HCT116 (cell line): ENCODE results near the gene RPL31.

Source experiments
- CEBPB ChIP-seq: IDR thresholded peaks from 2 replicates; pipeline ENCODE4 v1.6.1; 2012; ENCODE audit warnings: low read depth
- ELF1 ChIP-seq: IDR thresholded peaks from 2 replicates; pipeline ENCODE4 v1.6.1; 2012; ENCODE audit warnings: low read depth, borderline replicate concordance
- JUND ChIP-seq: IDR thresholded peaks from 2 replicates; pipeline ENCODE4 v1.6.1; 2012
- POLR2A ChIP-seq: IDR thresholded peaks from 2 replicates; pipeline ENCODE4 v1.7.0; 2011; ENCODE audit warnings: borderline replicate concordance; ENCODE audit not compliant: insufficient read depth, insufficient read length; ENCODE audit errors: extremely low read depth
- POLR2AphosphoS5 ChIP-seq: IDR thresholded peaks from 2 replicates; pipeline ENCODE4 v1.6.1; 2011; ENCODE audit warnings: mild to moderate bottlenecking, low read depth, low read length, moderate library complexity
- TF ChIP-seq, protein P1 (sequence below), 3 experiments: fragments of 200-600 bp in 1 of 3; sonication (generic) in 1 of 3; IDR thresholded peaks in 2 of 3; conservative IDR thresholded peaks in 1 of 3; 2 replicates each; pipeline ENCODE4 v1.5.1; 2012 to 2017; ENCODE audit warnings: low read depth in 2 of 3, low read length in 2 of 3, antibody characterized with exemption in 1 of 3, borderline replicate concordance in 1 of 3, control low read depth in 1 of 3, mild to moderate bottlenecking in 1 of 3, mixed read lengths in 1 of 3, mixed run types in 1 of 3, moderate library complexity in 1 of 3; ENCODE audit not compliant: insufficient read depth in 1 of 3

DNA sequence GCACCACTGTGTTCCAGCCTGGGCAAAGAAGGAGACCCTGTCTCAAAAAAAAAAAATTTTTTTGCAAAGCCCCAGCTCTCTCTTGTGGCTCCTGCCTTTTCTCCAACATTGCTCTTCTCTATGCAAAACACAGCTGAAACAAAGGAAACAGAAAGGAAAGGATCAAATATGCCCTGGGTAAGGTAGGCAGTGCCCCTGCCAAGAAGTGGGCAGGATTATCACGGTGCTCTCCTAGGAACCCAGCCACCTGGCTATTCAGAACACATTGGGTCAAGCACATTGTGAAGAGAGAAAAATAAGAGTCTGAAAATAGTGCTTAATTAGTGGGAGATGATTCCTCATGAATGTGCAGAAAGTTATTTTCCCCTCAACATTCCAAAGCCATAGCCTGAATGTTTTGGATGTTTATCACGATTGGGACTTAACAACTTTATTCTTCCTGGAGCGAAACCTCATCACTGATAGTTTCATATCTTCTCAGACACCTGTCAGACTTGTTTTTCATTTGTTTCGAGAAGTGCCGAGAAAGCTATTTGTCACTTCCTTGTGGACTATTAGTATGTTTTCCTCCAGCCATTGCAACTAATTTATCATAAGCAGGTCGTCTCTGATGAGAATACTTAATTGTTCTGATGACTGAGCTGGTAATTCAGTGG is 42.7 kb upstream of the RPL31 start:
- TF ChIP-seq, protein P1, sequence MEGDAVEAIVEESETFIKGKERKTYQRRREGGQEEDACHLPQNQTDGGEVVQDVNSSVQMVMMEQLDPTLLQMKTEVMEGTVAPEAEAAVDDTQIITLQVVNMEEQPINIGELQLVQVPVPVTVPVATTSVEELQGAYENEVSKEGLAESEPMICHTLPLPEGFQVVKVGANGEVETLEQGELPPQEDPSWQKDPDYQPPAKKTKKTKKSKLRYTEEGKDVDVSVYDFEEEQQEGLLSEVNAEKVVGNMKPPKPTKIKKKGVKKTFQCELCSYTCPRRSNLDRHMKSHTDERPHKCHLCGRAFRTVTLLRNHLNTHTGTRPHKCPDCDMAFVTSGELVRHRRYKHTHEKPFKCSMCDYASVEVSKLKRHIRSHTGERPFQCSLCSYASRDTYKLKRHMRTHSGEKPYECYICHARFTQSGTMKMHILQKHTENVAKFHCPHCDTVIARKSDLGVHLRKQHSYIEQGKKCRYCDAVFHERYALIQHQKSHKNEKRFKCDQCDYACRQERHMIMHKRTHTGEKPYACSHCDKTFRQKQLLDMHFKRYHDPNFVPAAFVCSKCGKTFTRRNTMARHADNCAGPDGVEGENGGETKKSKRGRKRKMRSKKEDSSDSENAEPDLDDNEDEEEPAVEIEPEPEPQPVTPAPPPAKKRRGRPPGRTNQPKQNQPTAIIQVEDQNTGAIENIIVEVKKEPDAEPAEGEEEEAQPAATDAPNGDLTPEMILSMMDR (IDR thresholded peaks at IDR 0.05 in 2 of 3, conservative IDR thresholded peaks at IDR 0.05 in 1 of 3; ENCODE audit: borderline replicate concordance in 1 of 3, insufficient read depth in 1 of 3, low read depth in 2 of 3, low read length in 2 of 3), result no peak
- TF ChIP-seq POLR2A, result no peak
- no peak for TF ChIP-seq POLR2AphosphoS5
- TF ChIP-seq ELF1, result no peak
- no peak for TF ChIP-seq JUND
- no peak for TF ChIP-seq CEBPB
